ENCODE data around the gene SDK2.

DNA sequence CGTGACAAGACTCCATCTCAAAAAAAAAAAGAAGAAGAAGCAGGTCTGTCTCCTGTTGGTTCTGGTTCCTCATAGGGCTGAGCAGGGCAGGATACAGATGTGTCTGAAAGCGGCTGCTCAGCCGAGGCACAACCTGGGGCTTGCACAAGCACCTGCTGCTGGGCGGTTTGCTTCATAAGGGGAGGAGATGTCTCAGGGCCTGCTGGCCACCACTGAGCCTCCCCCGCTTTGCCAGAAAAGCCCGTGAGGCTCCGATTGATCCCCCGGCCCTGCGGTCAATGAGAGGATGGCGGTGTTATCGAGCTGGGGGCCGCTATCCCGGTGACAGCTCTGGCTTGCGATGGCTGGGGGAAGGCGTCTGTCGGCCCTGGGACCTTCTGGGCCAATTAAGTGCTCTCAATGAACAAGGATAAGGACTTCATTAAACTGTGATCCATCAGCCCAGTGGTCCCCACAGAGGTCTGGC lies 162.0 kb downstream of the SDK2 start:
- TF ChIP-seq, protein P1, sequence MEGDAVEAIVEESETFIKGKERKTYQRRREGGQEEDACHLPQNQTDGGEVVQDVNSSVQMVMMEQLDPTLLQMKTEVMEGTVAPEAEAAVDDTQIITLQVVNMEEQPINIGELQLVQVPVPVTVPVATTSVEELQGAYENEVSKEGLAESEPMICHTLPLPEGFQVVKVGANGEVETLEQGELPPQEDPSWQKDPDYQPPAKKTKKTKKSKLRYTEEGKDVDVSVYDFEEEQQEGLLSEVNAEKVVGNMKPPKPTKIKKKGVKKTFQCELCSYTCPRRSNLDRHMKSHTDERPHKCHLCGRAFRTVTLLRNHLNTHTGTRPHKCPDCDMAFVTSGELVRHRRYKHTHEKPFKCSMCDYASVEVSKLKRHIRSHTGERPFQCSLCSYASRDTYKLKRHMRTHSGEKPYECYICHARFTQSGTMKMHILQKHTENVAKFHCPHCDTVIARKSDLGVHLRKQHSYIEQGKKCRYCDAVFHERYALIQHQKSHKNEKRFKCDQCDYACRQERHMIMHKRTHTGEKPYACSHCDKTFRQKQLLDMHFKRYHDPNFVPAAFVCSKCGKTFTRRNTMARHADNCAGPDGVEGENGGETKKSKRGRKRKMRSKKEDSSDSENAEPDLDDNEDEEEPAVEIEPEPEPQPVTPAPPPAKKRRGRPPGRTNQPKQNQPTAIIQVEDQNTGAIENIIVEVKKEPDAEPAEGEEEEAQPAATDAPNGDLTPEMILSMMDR (IDR thresholded peaks at IDR 0.05) = no peak
- no peak for TF ChIP-seq POLR2A (IDR thresholded peaks at IDR 0.05)
